Measurements from ENCODE around the gene FBXL17. TPM values are rescaled to one million over a fixed set of nuclear protein-coding genes. Genes with fewer than 3 reads are reported as not detected.

The FBXL17 gene
- total RNA-seq, 1 experiment from 2014 or later, result 18.2 TPM

DNA sequence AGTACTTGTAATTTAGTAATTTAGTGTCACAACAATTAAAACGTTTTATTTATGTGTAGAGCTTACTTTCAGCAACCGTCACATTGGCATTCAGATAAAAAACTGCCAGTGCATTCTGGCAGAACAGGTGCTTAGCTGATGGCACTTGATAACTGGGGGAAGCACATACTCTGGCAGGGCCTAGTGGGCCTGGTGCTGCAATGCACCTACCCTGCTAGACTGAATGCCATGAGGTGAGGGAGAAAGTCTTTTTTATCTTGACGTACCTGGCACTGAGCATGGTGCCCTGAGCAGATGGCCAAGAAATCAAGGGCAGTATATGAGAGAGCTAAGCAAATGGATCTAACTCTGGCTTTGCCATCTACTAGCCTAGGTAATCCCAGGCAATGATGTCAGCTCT is 430.6 kb downstream of the FBXL17 start:
- Mint-ChIP-seq H3K4me3 (ENCODE audit: unreplicated experiment) (no peak overlapping the region), H3K36me3 (ENCODE audit: insufficient read depth, unreplicated experiment) (no peaks in the 10 kb centered on the region), H3K4me1 (ENCODE audit: insufficient read depth, unreplicated experiment) (no peaks in the 10 kb centered on the region), H3K9me3 (ENCODE audit: unreplicated experiment) (no peaks in the 10 kb centered on the region), H3K27ac (ENCODE audit: low read depth, unreplicated experiment) (no peak overlapping the region), H3K27me3 (ENCODE audit: insufficient read depth, unreplicated experiment) (no peaks in the 10 kb centered on the region)
- ChIA-PET CTCF (no interaction called here), POLR2A (interaction anchor here (1.1 kb wide), 1 partner anchor 83 kb away, joined by 3 read pairs; no protein-coding TSS in a partner anchor)
- TF ChIP-seq, protein P1, sequence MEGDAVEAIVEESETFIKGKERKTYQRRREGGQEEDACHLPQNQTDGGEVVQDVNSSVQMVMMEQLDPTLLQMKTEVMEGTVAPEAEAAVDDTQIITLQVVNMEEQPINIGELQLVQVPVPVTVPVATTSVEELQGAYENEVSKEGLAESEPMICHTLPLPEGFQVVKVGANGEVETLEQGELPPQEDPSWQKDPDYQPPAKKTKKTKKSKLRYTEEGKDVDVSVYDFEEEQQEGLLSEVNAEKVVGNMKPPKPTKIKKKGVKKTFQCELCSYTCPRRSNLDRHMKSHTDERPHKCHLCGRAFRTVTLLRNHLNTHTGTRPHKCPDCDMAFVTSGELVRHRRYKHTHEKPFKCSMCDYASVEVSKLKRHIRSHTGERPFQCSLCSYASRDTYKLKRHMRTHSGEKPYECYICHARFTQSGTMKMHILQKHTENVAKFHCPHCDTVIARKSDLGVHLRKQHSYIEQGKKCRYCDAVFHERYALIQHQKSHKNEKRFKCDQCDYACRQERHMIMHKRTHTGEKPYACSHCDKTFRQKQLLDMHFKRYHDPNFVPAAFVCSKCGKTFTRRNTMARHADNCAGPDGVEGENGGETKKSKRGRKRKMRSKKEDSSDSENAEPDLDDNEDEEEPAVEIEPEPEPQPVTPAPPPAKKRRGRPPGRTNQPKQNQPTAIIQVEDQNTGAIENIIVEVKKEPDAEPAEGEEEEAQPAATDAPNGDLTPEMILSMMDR (IDR thresholded peaks at IDR 0.05; ENCODE audit: unreplicated experiment), result no peak
- no TSS peak for BruUV-seq (replicated peaks)
- intact Hi-C loops (cut with micrococcal nuclease), result no loop called here
- DNase-seq (ENCODE audit: unreplicated experiment), result no peak

DNA sequence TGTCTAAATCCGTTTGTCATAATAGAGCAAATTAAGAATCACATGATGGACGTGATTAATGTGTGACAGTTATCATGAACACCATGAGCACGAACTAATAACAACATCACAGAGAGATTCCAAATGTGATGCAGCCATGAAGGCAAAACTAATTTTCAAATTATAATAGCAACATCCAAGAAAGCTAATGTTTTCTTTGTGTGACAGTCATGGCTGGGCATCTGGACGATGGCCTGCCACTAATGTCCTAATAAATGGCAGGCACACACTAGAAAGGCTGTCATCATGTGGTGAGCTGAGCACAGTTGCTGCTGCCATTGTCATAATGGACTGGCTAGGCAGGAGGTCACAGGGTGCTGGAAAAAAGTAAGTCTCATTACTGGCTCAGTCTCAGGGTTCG is 431.1 kb downstream of the FBXL17 start:
- TF ChIP-seq, protein P1 (IDR thresholded peaks at IDR 0.05; ENCODE audit: unreplicated experiment), result no peak
- no peak overlapping the region for H3K27ac Mint-ChIP-seq (ENCODE audit: low read depth, unreplicated experiment)
- H3K27me3 Mint-ChIP-seq (ENCODE audit: insufficient read depth, unreplicated experiment), result no peaks in the 10 kb centered on the region
- DNase-seq (ENCODE audit: unreplicated experiment), result no peak
- CTCF ChIA-PET, result no interaction called here
- H3K4me3 Mint-ChIP-seq (ENCODE audit: unreplicated experiment), result no peak overlapping the region
- intact Hi-C loops (cut with micrococcal nuclease), result no loop called here
- no peaks in the 10 kb centered on the region for H3K36me3 Mint-ChIP-seq (ENCODE audit: insufficient read depth, unreplicated experiment)
- H3K4me1 Mint-ChIP-seq (ENCODE audit: insufficient read depth, unreplicated experiment), result no peaks in the 10 kb centered on the region
- BruUV-seq (replicated peaks), result no TSS peak
- POLR2A ChIA-PET, result interaction anchor here (1.1 kb wide), 1 partner anchor 84 kb away, joined by 3 read pairs; no protein-coding TSS in a partner anchor
- H3K9me3 Mint-ChIP-seq (ENCODE audit: unreplicated experiment), result no peaks in the 10 kb centered on the region

DNA sequence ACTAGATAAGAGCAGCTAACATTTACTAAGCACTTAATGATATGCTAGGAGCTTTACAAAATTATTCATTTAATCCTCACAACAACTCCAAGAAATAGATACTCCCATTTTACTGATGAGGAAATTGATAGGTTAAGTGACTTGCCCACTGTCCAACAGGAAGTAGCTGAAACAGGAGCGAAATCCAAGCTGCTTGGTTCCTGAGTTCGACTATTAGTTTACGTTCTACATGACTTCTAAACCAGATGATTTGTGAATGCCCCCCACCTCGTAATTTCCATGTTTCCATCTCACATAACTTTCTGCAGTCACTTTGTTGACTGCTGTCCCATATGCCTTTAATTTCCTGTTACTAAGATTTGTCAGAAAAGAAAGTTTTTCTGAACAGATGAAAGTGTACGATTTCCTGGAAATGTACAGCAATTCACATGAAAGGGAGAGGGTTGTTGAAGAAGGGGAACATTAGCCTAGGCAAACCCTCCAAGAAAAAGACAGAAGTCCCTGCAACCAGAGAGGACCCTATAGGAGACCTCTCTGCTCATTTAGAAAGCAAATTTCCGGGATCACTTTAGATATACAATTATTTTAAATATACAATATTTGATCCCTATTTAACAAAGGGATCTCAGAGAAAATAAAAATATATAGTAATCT is 432.1 kb downstream of the FBXL17 start:
- TF ChIP-seq, protein P1 (IDR thresholded peaks at IDR 0.05; ENCODE audit: unreplicated experiment), result no peak
- no peak for DNase-seq (ENCODE audit: unreplicated experiment)
- no peaks in the 10 kb centered on the region for H3K9me3 Mint-ChIP-seq (ENCODE audit: unreplicated experiment)
- H3K4me3 Mint-ChIP-seq (ENCODE audit: unreplicated experiment), result no peak overlapping the region
- no peaks in the 10 kb centered on the region for H3K27me3 Mint-ChIP-seq (ENCODE audit: insufficient read depth, unreplicated experiment)
- BruUV-seq (replicated peaks), result no TSS peak
- CTCF ChIA-PET, result no interaction called here
- no peaks in the 10 kb centered on the region for H3K4me1 Mint-ChIP-seq (ENCODE audit: insufficient read depth, unreplicated experiment)
- no peak overlapping the region for H3K27ac Mint-ChIP-seq (ENCODE audit: low read depth, unreplicated experiment)
- no peaks in the 10 kb centered on the region for H3K36me3 Mint-ChIP-seq (ENCODE audit: insufficient read depth, unreplicated experiment)
- intact Hi-C loops (cut with micrococcal nuclease), result no loop called here
- POLR2A ChIA-PET, result no interaction called here

DNA sequence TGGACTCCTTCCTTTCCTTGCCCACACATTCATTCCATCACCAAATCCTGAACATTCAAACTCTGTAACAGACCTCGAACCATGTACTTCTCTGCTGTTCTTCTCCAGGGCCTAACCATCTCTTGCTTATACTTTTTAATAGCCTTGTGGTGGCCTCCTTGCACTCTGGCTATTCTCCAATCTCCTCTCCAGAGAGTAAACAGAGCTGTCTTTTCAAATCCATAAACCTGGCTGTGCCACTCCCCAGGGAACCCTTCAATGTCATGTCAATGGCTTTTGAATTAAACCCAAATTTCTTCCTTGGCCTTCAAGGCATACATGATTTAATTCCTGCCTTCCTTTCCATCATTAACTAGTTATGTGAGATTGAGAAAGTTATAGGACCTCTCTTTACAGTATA is 433.5 kb downstream of the FBXL17 start:
- CTCF ChIA-PET, result no interaction called here
- no peaks in the 10 kb centered on the region for H3K9me3 Mint-ChIP-seq (ENCODE audit: unreplicated experiment)
- no peak overlapping the region for H3K27ac Mint-ChIP-seq (ENCODE audit: low read depth, unreplicated experiment)
- H3K4me3 Mint-ChIP-seq (ENCODE audit: unreplicated experiment), result no peak overlapping the region
- H3K36me3 Mint-ChIP-seq (ENCODE audit: insufficient read depth, unreplicated experiment), result no peaks in the 10 kb centered on the region
- no TSS peak for BruUV-seq (replicated peaks)
- intact Hi-C loops (cut with micrococcal nuclease), result no loop called here
- DNase-seq (ENCODE audit: unreplicated experiment), result no peak
- H3K27me3 Mint-ChIP-seq (ENCODE audit: insufficient read depth, unreplicated experiment), result no peaks in the 10 kb centered on the region
- POLR2A ChIA-PET, result no interaction called here
- no peaks in the 10 kb centered on the region for H3K4me1 Mint-ChIP-seq (ENCODE audit: insufficient read depth, unreplicated experiment)
- TF ChIP-seq, protein P1 (IDR thresholded peaks at IDR 0.05; ENCODE audit: unreplicated experiment), result no peak
